ENCODE data around the gene PIH1D1.

GRCh38 chr19:49498475-49498874, 46.9 kb upstream of the PIH1D1 start:
- no peak for TF ChIP-seq ZNF274 (IDR thresholded peaks at IDR 0.05; ENCODE audit: low read depth, low read length)
- no peak for TF ChIP-seq YY1 (IDR thresholded peaks at IDR 0.05; ENCODE audit: insufficient read depth, insufficient read length)
- no peak for TF ChIP-seq SUZ12 (IDR thresholded peaks at IDR 0.05; ENCODE audit: extremely low read depth, insufficient read depth, insufficient read length)

All from NT2/D1 (cell line).